Trophoblast cell (in vitro differentiated cells and primary cell): ENCODE data around the gene MMP28. TPM values are rescaled to one million over a fixed set of nuclear protein-coding genes. Genes with fewer than 3 reads are reported as not detected.

Source experiments
- DNase-seq, 2 donors: peaks; one replicate each; pipeline ENCODE4 v3.0.0-alpha.2; 2016
- H2AFZ ChIP-seq: 2 replicates; pipeline ENCODE4 v1.6.1; 2013; ENCODE audit warnings: low read length, moderate library complexity, mild to moderate bottlenecking; ENCODE audit not compliant: insufficient read depth, poor library complexity
- H2AK5ac ChIP-seq: 2 replicates; pipeline ENCODE4 v1.6.1; 2013; ENCODE audit warnings: mild to moderate bottlenecking, low read length
- H2BK120ac ChIP-seq: 2 replicates; pipeline ENCODE4 v1.6.1; 2013; ENCODE audit warnings: low read length, mild to moderate bottlenecking, moderate library complexity; ENCODE audit not compliant: insufficient read depth, poor library complexity
- H2BK12ac ChIP-seq: 2 replicates; pipeline ENCODE4 v1.6.1; 2013; ENCODE audit warnings: mild to moderate bottlenecking, low read length, moderate library complexity
- H2BK5ac ChIP-seq: 2 replicates; pipeline ENCODE4 v1.6.1; 2013; ENCODE audit warnings: low read length, low read depth, moderate library complexity, mild to moderate bottlenecking; ENCODE audit not compliant: poor library complexity
- H3K14ac ChIP-seq: 2 replicates; pipeline ENCODE4 v1.6.1; 2013; ENCODE audit warnings: mild to moderate bottlenecking, low read length
- H3K18ac ChIP-seq: 2 replicates; pipeline ENCODE4 v1.6.1; 2013; ENCODE audit warnings: mild to moderate bottlenecking, low read length
- H3K23ac ChIP-seq: 2 replicates; pipeline ENCODE4 v1.6.1; 2013; ENCODE audit warnings: low read length
- H3K27ac ChIP-seq: 2 replicates; pipeline ENCODE4 v1.5.1; 2013; ENCODE audit warnings: low read depth, mild to moderate bottlenecking, inconsistent platforms, low read length, moderate library complexity
- H3K27me3 ChIP-seq: 2 replicates; pipeline ENCODE4 v1.6.1; 2013; ENCODE audit warnings: inconsistent platforms, mild to moderate bottlenecking, low read length, moderate library complexity; ENCODE audit not compliant: insufficient read depth
- H3K36me3 ChIP-seq, 2 experiments: 1 replicate in 1 of 2; 2 replicates in 1 of 2; pipeline ENCODE4 v1.6.1; 2013; ENCODE audit warnings: low read length in 2 of 2, mild to moderate bottlenecking in 2 of 2, moderate library complexity in 1 of 2; ENCODE audit not compliant: insufficient read depth in 2 of 2, control insufficient read depth in 1 of 2
- H3K4ac ChIP-seq: 2 replicates; pipeline ENCODE4 v1.6.1; 2013; ENCODE audit warnings: low read depth, mild to moderate bottlenecking, low read length, moderate library complexity
- H3K4me1 ChIP-seq, 2 experiments: 1 replicate in 1 of 2; 2 replicates in 1 of 2; pipeline ENCODE4 v1.6.1; 2013; ENCODE audit warnings: low read length in 2 of 2, mild to moderate bottlenecking in 2 of 2, moderate library complexity in 1 of 2; ENCODE audit not compliant: insufficient read depth in 2 of 2, control insufficient read depth in 1 of 2
- H3K4me2 ChIP-seq: 2 replicates; pipeline ENCODE4 v1.6.1; 2013; ENCODE audit warnings: inconsistent platforms, mild to moderate bottlenecking, low read length, moderate library complexity
- H3K4me3 ChIP-seq: 2 replicates; pipeline ENCODE4 v1.5.1; 2013; ENCODE audit warnings: mild to moderate bottlenecking, low read depth, low read length, inconsistent platforms
- H3K79me1 ChIP-seq: one replicate; pipeline ENCODE4 v1.6.1; 2013; ENCODE audit warnings: low read length
- H3K79me2 ChIP-seq: 2 replicates; pipeline ENCODE4 v1.6.1; 2013; ENCODE audit warnings: low read length, mild to moderate bottlenecking; ENCODE audit not compliant: control insufficient read depth, insufficient read depth, poor library complexity
- H3K9ac ChIP-seq: 2 replicates; pipeline ENCODE4 v1.6.1; 2013; ENCODE audit warnings: mild to moderate bottlenecking, low read length
- H3K9me3 ChIP-seq: 2 replicates; pipeline ENCODE4 v1.6.1; 2013; ENCODE audit warnings: low read depth, mild to moderate bottlenecking, control low read depth, inconsistent platforms, low read length; ENCODE audit not compliant: insufficient read depth
- H4K12ac ChIP-seq: 2 replicates; pipeline ENCODE4 v1.6.1; 2013; ENCODE audit warnings: low read depth, mild to moderate bottlenecking, low read length, moderate library complexity
- H4K8ac ChIP-seq: 2 replicates; pipeline ENCODE4 v1.6.1; 2013; ENCODE audit warnings: low read depth, mild to moderate bottlenecking, low read length, moderate library complexity
- H4K91ac ChIP-seq: one replicate; pipeline ENCODE4 v1.6.1; 2013; ENCODE audit warnings: low read depth, mild to moderate bottlenecking, low read length, moderate library complexity
- WGBS: extraction: QIAGEN DNeasy Blood & Tissue Kit; methylation state at CpG from one replicate; pipeline ENCODE4 v1.1.7; 2013; ENCODE audit warnings: missing lambda C conversion rate; ENCODE audit not compliant: insufficient read length, insufficient coverage; ENCODE audit errors: extremely low coverage; 5-methylcytosine and 5-hydroxymethylcytosine counted together
- polyA plus RNA-seq: library from polyadenylated mRNA; stranded (reverse); fragments of 200-250 nt; gene quantifications from 2 replicates; pipeline ENCODE4 v1.2.3, GENCODE V29; 2013

Gene MMP28, protein sequence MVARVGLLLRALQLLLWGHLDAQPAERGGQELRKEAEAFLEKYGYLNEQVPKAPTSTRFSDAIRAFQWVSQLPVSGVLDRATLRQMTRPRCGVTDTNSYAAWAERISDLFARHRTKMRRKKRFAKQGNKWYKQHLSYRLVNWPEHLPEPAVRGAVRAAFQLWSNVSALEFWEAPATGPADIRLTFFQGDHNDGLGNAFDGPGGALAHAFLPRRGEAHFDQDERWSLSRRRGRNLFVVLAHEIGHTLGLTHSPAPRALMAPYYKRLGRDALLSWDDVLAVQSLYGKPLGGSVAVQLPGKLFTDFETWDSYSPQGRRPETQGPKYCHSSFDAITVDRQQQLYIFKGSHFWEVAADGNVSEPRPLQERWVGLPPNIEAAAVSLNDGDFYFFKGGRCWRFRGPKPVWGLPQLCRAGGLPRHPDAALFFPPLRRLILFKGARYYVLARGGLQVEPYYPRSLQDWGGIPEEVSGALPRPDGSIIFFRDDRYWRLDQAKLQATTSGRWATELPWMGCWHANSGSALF
- polyA plus RNA-seq, result 10.9 and 11.5 TPM in 2 replicates

DNA sequence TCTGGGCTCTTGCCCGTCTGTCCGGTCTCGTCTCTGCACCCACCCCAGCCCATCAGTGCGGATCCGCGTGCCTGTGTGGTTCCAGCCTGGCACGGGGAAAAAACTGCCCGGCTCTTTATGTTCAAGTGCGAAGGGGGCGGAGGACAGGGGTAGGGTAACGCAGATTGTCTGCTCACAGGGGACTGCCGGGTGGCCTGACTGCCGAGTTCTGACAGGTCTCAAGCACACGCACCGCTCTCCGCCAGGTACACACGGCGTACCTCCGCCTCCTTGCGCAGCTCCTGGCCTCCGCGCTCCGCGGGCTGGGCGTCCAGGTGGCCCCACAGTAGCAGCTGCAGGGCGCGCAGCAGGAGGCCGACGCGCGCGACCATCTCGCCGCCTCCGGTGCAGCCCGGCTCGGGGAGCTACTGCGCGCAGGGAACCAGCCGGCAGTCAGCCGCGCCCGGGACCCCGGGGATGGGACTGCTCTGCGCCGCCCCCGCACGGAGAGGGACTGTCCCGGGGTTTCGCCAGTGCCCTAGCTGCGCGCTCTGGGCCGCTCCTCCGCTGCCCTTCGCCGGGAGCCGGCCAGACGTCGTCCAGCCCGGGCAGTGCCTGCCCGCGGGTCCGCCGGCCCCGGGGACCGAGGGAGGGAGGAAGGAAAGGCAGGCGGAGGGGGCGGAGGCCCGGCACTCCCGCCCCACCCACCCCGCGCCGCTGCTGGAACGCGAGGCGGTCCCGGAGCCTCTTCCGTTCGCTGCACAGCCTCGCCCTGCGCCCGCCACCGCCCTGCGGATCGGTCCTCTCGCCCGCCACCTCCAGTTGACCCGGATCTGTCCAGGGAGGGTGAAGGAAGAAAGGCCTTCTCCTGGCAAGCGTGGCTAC lies at the start of gene MMP28:
MMP28 (minus strand) TSS at position 635 of the 864 bp plus-strand sequence; CDS start at position 371, 264 bp downstream.
- Histone ChIP-seq H3K9ac (peak within 1 kb of the TSS; percentile 60), H4K8ac (peak within 1 kb of the TSS; percentile 52), H3K27me3 (peaks cover 2% of the 10 kb centered on the region), H2BK120ac (peak within 1 kb of the TSS; percentile 36), H4K91ac (peak within 1 kb of the TSS; percentile 10), H3K4me1 (peaks cover 13 to 18% of the 10 kb centered on the region in 2 experiments), H3K9me3 (no peaks in the 10 kb centered on the region), H3K36me3 (no peaks in the 10 kb centered on the region), H2AFZ (peak within 1 kb of the TSS; percentile 63), H3K27ac (no peak within 1 kb of the TSS), H3K79me1 (peaks cover 4% of the 10 kb centered on the region), H3K4me3 (peak within 1 kb of the TSS; percentile 74), H3K14ac (peak within 1 kb of the TSS; percentile 7), H2BK12ac (no peak within 1 kb of the TSS), H3K23ac (no peak within 1 kb of the TSS), H3K4ac (no peak within 1 kb of the TSS), H3K18ac (peak within 1 kb of the TSS; percentile 50), H3K79me2 (no peaks in the 10 kb centered on the region), H2AK5ac (peak within 1 kb of the TSS; percentile 15), H2BK5ac (no peak within 1 kb of the TSS), H3K4me2 (peak within 1 kb of the TSS; percentile 73), H4K12ac (no peak within 1 kb of the TSS)
- no CpG with 5 or more reads among the region's 89 CpGs for WGBS
- peak in 1 of 2 donors; percentile 15 for DNase-seq

DNA sequence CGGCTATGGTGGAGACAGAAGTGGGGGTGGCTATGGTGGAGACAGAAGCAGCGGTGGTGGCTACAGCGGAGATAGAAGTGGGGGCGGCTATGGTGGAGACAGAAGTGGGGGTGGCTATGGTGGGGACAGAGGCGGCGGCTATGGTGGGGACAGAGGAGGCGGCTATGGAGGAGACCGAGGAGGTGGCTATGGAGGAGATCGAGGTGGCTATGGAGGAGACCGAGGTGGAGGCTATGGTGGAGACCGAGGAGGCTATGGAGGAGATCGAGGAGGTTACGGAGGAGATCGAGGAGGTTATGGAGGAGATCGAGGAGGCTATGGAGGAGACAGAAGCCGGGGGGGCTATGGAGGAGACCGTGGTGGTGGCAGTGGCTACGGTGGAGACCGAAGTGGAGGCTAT lies 49.1 kb upstream of the MMP28 start:
- Histone ChIP-seq H2AK5ac (no peak overlapping the region), H3K4ac (no peak overlapping the region), H2BK12ac (no peak overlapping the region), H3K14ac (no peak overlapping the region), H2AFZ (no peak overlapping the region), H3K27me3 (no peaks in the 10 kb centered on the region), H3K27ac (no peak overlapping the region), H4K91ac (no peak overlapping the region), H3K23ac (no peak overlapping the region), H3K79me1 (no peaks in the 10 kb centered on the region), H3K9ac (no peak overlapping the region), H3K4me1 (no peaks in the 10 kb centered on the region), H4K12ac (no peak overlapping the region), H2BK5ac (no peak overlapping the region), H3K36me3 (peaks cover 35 to 44% of the 10 kb centered on the region in 2 experiments), H4K8ac (no peak overlapping the region), H3K9me3 (no peaks in the 10 kb centered on the region), H3K18ac (no peak overlapping the region), H3K79me2 (no peaks in the 10 kb centered on the region), H3K4me2 (no peak overlapping the region), H2BK120ac (no peak overlapping the region), H3K4me3 (no peak overlapping the region)
- no CpG with 5 or more reads among the region's 19 CpGs for WGBS
- no peak for DNase-seq

DNA sequence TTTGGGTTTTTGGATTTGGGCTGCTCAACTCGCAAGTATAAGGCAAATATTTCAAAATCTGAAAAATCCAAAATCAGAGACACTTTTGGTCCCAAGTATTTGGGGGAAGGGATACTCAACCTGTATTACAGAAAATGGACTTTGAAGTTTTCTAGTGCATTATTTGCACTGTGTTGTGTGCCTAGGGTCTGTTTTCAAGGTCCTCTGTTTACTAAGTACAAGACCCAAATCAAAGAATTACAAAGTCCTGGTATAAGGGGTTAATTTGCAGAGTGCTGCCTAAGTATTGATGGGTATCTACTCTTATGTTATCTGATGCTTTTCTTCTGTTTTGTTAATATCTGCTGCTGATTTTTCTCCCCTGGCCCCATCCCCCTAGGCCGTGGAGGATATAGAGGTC lies 48.3 kb upstream of the MMP28 start:
- WGBS, result no CpG with 5 or more reads among the region's 2 CpGs
- Histone ChIP-seq H3K27ac (no peak overlapping the region), H3K79me2 (no peaks in the 10 kb centered on the region), H3K4me3 (no peak overlapping the region), H4K91ac (no peak overlapping the region), H3K4ac (no peak overlapping the region), H4K12ac (no peak overlapping the region), H3K9ac (no peak overlapping the region), H3K4me2 (no peak overlapping the region), H3K79me1 (no peaks in the 10 kb centered on the region), H2BK12ac (no peak overlapping the region), H3K14ac (no peak overlapping the region), H2AK5ac (no peak overlapping the region), H3K18ac (no peak overlapping the region), H2BK5ac (no peak overlapping the region), H3K4me1 (no peaks in the 10 kb centered on the region), H3K36me3 (peaks cover 41 to 47% of the 10 kb centered on the region in 2 experiments), H3K27me3 (no peaks in the 10 kb centered on the region), H2BK120ac (no peak overlapping the region), H3K9me3 (no peaks in the 10 kb centered on the region), H4K8ac (no peak overlapping the region), H3K23ac (no peak overlapping the region), H2AFZ (no peak overlapping the region)
- DNase-seq, result no peak

DNA sequence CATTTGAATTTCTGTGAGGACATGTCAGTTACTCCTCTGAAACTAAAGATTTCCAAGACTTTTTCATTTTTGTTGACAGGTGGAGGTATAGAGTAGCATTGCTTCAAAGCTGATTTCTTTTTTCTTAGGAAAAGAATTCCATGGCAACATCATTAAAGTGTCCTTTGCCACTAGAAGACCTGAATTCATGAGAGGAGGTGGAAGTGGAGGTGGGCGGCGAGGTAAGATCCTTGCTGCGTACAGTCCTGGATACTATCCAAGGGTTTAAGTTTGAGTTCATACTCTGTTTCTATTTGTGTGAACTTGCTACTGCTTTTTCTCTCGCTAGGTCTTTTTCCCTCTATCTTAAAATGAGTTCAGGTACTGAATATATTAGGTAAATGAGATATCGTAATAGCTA lies 46.8 kb upstream of the MMP28 start:
- Histone ChIP-seq H3K4me1 (no peaks in the 10 kb centered on the region), H3K4ac (no peak overlapping the region), H3K79me2 (no peaks in the 10 kb centered on the region), H3K36me3 (peaks cover 48 to 51% of the 10 kb centered on the region in 2 experiments), H3K27me3 (no peaks in the 10 kb centered on the region), H3K23ac (no peak overlapping the region), H3K4me3 (no peak overlapping the region), H3K14ac (no peak overlapping the region), H3K27ac (no peak overlapping the region), H2BK120ac (no peak overlapping the region), H3K9ac (no peak overlapping the region), H2BK12ac (no peak overlapping the region), H3K9me3 (no peaks in the 10 kb centered on the region), H3K18ac (no peak overlapping the region), H3K79me1 (no peaks in the 10 kb centered on the region), H4K8ac (no peak overlapping the region), H4K12ac (no peak overlapping the region), H2BK5ac (no peak overlapping the region), H3K4me2 (no peak overlapping the region), H2AFZ (no peak overlapping the region), H4K91ac (no peak overlapping the region), H2AK5ac (no peak overlapping the region)
- no peak for DNase-seq
- WGBS, result no CpG with 5 or more reads among the region's 5 CpGs
